ENCODE results near the gene MOGAT2. TPM values are rescaled to one million over a fixed set of nuclear protein-coding genes. Genes with fewer than 3 reads are reported as not detected.
"Not testable (repeated sequence)": the region's sequence is repeated elsewhere in the genome, so short reads cannot be mapped to it uniquely, and the experiment has no call there.

The MOGAT2 gene
- total RNA-seq, 1 experiment from 2014 or later = 0.08 TPM

DNA sequence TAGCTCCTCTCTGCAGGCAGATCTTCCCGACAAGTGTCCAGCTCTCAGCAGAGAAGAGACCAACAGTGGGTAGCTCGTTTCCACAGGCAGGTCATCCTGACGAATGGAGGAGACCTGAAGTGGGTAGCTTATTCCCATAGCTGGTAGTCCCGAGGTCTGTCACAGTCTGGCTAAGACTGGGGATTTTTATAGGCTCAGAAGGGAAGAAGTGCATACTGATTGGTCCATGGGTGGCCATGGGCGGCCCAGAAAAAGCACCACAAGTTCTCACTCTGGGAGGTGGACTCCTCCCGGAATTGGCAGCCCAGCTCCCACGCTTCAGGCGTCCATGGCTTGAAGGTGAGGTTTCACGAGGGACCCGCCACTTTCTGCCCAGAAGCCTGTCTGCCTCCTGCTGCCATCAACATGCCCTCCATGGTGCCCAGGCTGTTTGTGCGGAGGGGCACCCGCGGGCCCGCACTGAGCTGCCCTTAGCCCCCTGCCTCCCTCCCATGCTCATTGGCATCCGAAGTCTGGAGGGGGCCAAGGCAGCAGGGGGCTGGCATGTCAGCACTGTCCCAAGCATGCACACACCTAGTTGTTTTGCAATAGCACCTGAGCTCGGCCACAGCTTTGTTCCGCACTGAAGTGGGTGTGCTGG is 38.9 kb upstream of the MOGAT2 start:
- POLR2A ChIA-PET = no interaction called here
- intact Hi-C loops (cut with micrococcal nuclease; ENCODE audit: unreplicated experiment) = no loop called here

DNA sequence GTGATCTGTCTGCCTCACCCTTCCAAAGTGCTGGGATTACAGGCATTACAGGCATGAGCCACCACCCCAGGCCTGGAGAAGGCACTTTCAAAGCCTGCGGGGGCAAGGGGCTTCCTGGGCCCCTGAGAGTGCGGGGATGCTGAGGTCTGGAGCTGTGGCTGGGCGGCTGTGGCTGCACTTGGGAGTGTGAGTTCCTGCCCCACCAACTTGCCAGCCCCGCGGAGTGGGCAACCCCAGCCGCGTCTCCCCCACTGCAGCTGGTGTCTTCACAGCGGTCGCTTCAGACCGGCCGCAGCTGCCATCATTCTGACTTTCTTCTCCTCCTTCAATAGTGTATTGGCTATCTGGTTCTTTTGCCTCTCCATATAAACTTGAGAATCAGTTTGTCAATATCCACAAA is 38.1 kb upstream of the MOGAT2 start:
- DNase-seq (ENCODE audit: low read depth, low spot score) = no peak
- Histone ChIP-seq H3K36me3 (ENCODE audit: control insufficient read depth, insufficient read depth, low read length) (no peaks in the 10 kb centered on the region), H3K4me1 (ENCODE audit: control insufficient read depth, insufficient read depth, low read length) (no peaks in the 10 kb centered on the region), H3K4me3 (ENCODE audit: low read depth in 2 of 2, low read length in 2 of 2) (no peak overlapping the region), H3K27me3 (ENCODE audit: control insufficient read depth, insufficient read depth, low read length) (peaks cover 27% of the 10 kb centered on the region), H3K27ac (ENCODE audit: low read length) (no peak overlapping the region), H3K9me3 (ENCODE audit: control insufficient read depth, insufficient read depth, low read depth, low read length) (no peaks in the 10 kb centered on the region)
- CTCF ChIA-PET = no interaction called here
- POLR2A ChIA-PET = no interaction called here
- in situ Hi-C loops (cut with HindIII; ENCODE audit: low pct_unique_long_range_greater_than_20kb, low sequenced_read_pairs) (no loop called here), intact Hi-C loops (cut with micrococcal nuclease; ENCODE audit: unreplicated experiment) (no loop called here)
- TF ChIP-seq, protein P1, sequence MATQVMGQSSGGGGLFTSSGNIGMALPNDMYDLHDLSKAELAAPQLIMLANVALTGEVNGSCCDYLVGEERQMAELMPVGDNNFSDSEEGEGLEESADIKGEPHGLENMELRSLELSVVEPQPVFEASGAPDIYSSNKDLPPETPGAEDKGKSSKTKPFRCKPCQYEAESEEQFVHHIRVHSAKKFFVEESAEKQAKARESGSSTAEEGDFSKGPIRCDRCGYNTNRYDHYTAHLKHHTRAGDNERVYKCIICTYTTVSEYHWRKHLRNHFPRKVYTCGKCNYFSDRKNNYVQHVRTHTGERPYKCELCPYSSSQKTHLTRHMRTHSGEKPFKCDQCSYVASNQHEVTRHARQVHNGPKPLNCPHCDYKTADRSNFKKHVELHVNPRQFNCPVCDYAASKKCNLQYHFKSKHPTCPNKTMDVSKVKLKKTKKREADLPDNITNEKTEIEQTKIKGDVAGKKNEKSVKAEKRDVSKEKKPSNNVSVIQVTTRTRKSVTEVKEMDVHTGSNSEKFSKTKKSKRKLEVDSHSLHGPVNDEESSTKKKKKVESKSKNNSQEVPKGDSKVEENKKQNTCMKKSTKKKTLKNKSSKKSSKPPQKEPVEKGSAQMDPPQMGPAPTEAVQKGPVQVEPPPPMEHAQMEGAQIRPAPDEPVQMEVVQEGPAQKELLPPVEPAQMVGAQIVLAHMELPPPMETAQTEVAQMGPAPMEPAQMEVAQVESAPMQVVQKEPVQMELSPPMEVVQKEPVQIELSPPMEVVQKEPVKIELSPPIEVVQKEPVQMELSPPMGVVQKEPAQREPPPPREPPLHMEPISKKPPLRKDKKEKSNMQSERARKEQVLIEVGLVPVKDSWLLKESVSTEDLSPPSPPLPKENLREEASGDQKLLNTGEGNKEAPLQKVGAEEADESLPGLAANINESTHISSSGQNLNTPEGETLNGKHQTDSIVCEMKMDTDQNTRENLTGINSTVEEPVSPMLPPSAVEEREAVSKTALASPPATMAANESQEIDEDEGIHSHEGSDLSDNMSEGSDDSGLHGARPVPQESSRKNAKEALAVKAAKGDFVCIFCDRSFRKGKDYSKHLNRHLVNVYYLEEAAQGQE (IDR thresholded peaks at IDR 0.05; ENCODE audit: insufficient read depth in 1 of 2, low read depth in 2 of 2, low read length in 1 of 2) = no peak
- TF ChIP-seq TCF7L2 (IDR thresholded peaks at IDR 0.05; ENCODE audit: low read depth, low read length) (no peak), POLR2AphosphoS5 (IDR thresholded peaks at IDR 0.05; ENCODE audit: low read depth, low read length) (no peak), SIN3A (IDR thresholded peaks at IDR 0.05; ENCODE audit: borderline replicate concordance, insufficient read depth, low read depth, low read length) (no peak)
- TF ChIP-seq, protein P2, sequence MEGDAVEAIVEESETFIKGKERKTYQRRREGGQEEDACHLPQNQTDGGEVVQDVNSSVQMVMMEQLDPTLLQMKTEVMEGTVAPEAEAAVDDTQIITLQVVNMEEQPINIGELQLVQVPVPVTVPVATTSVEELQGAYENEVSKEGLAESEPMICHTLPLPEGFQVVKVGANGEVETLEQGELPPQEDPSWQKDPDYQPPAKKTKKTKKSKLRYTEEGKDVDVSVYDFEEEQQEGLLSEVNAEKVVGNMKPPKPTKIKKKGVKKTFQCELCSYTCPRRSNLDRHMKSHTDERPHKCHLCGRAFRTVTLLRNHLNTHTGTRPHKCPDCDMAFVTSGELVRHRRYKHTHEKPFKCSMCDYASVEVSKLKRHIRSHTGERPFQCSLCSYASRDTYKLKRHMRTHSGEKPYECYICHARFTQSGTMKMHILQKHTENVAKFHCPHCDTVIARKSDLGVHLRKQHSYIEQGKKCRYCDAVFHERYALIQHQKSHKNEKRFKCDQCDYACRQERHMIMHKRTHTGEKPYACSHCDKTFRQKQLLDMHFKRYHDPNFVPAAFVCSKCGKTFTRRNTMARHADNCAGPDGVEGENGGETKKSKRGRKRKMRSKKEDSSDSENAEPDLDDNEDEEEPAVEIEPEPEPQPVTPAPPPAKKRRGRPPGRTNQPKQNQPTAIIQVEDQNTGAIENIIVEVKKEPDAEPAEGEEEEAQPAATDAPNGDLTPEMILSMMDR (IDR thresholded peaks at IDR 0.05) = no peak
- no peak for ATAC-seq
- BruUV-seq (replicated peaks) = no TSS peak

More for the DNA sequence above, 38.9 kb upstream of the MOGAT2 start:
- no peak for TF ChIP-seq TCF7L2 (IDR thresholded peaks at IDR 0.05; ENCODE audit: low read depth, low read length)
- TF ChIP-seq, protein P1 (IDR thresholded peaks at IDR 0.05; ENCODE audit: insufficient read depth in 1 of 2, low read depth in 2 of 2, low read length in 1 of 2) = no peak
- TF ChIP-seq POLR2AphosphoS5 (IDR thresholded peaks at IDR 0.05; ENCODE audit: low read depth, low read length) = no peak
- TF ChIP-seq, protein P2 (IDR thresholded peaks at IDR 0.05) = no peak
- no peak for TF ChIP-seq SIN3A (IDR thresholded peaks at IDR 0.05; ENCODE audit: borderline replicate concordance, insufficient read depth, low read depth, low read length)
- Histone ChIP-seq H3K4me3 (ENCODE audit: low read depth in 2 of 2, low read length in 2 of 2) (no peak overlapping the region), H3K27me3 (ENCODE audit: control insufficient read depth, insufficient read depth, low read length) (peaks cover 27% of the 10 kb centered on the region), H3K27ac (ENCODE audit: low read length) (no peak overlapping the region), H3K36me3 (ENCODE audit: control insufficient read depth, insufficient read depth, low read length) (no peaks in the 10 kb centered on the region), H3K4me1 (ENCODE audit: control insufficient read depth, insufficient read depth, low read length) (no peaks in the 10 kb centered on the region), H3K9me3 (ENCODE audit: control insufficient read depth, insufficient read depth, low read depth, low read length) (no peaks in the 10 kb centered on the region)
- BruUV-seq (replicated peaks) = no TSS peak
- no peak for DNase-seq (ENCODE audit: low read depth, low spot score)
- peak; percentile 78 for ATAC-seq
- in situ Hi-C loops (cut with HindIII; ENCODE audit: low pct_unique_long_range_greater_than_20kb, low sequenced_read_pairs) = no loop called here
- CTCF ChIA-PET = no interaction called here

DNA sequence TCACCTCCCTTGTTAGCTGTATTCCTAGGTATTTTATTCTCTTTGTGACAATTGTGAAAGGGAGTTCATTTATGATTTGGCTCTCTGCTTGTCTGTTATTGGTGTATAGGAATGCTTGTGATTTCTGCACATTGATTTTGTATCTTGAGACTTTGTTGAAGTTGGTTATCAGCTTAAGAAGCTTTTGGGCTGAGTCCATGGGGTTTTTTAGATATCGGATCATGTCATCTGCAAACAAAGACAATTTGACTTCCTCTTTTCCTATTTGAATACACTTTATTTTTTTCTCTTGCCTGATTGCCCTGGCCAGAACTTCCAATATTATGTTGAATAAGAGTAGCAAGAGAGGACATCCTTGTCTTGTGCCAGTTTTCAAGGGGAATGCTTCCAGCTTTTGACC is 33.8 kb upstream of the MOGAT2 start:
- H3K27me3 ChIP-seq (ENCODE audit: control insufficient read depth, insufficient read depth, low read length) = peaks cover 16% of the 10 kb centered on the region
- intact Hi-C loops (cut with micrococcal nuclease; ENCODE audit: unreplicated experiment); POLR2A ChIA-PET; H3K36me3 ChIP-seq (ENCODE audit: control insufficient read depth, insufficient read depth, low read length); H3K9me3 ChIP-seq (ENCODE audit: control insufficient read depth, insufficient read depth, low read depth, low read length); H3K27ac ChIP-seq (ENCODE audit: low read length); BruUV-seq (replicated peaks); CTCF ChIA-PET; DNase-seq (ENCODE audit: low read depth, low spot score); in situ Hi-C loops (cut with HindIII; ENCODE audit: low pct_unique_long_range_greater_than_20kb, low sequenced_read_pairs); ATAC-seq; H3K4me1 ChIP-seq (ENCODE audit: control insufficient read depth, insufficient read depth, low read length); H3K4me3 ChIP-seq (ENCODE audit: low read depth in 2 of 2, low read length in 2 of 2): not testable (repeated sequence)

Data from Panc1 (cell line).